HG02884 (cell line): ENCODE measurements around the gene PROX1.

Experiments
- ATAC-seq: cut with Tn5 transposase; IDR thresholded peaks from one replicate; pipeline ENCODE4 v1.9.1; 2021; ENCODE audit warnings: mild to moderate bottlenecking, moderate library complexity; ENCODE audit not compliant: unreplicated experiment

Gene PROX1

DNA sequence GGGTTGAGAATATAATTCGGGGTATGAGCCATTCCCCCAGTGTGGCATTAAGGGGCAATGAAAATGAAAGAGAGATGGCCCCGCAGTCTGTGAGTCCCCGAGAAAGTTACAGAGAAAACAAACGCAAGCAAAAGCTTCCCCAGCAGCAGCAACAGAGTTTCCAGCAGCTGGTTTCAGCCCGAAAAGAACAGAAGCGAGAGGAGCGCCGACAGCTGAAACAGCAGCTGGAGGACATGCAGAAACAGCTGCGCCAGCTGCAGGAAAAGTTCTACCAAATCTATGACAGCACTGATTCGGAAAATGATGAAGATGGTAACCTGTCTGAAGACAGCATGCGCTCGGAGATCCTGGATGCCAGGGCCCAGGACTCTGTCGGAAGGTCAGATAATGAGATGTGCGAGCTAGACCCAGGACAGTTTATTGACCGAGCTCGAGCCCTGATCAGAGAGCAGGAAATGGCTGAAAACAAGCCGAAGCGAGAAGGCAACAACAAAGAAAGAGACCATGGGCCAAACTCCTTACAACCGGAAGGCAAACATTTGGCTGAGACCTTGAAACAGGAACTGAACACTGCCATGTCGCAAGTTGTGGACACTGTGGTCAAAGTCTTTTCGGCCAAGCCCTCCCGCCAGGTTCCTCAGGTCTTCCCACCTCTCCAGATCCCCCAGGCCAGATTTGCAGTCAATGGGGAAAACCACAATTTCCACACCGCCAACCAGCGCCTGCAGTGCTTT is 9.4 kb downstream of the PROX1 start:
- no peak for ATAC-seq

- no peak for ATAC-seq
Measured at GRCh38 chr1:213997772-213998107, 10.0 kb downstream of the PROX1 start.

- no peak for ATAC-seq
Measured at GRCh38 chr1:213998785-213999184, 11.0 kb downstream of the PROX1 start.

- ATAC-seq: no peak
Measured at GRCh38 chr1:213999732-214000131, 12.0 kb downstream of the PROX1 start.

GRCh38 chr1:214002060-214002459 is 14.3 kb downstream of the PROX1 start:
- no peak for ATAC-seq

GRCh38 chr1:214002472-214002871 is 14.7 kb downstream of the PROX1 start:
- ATAC-seq: no peak

DNA sequence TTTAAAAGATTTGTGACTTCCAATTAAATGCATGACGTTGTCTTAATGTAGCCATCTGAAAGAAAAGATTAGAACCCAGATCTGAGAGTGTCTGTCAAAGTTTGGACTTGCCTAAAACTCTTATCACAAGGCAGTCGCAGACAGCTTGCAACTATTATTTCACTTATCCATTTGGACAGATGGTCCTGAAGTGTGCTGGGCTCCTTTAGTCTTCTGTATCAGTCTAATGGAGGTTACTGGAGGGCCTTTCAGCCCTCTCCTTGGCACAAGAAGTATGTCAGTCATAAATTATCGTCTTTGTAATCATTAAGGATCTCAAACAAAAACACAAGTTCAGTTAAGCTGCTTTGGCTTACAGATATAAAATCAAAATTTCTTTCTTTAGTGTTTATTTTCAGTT is 15.5 kb downstream of the PROX1 start:
- no peak for ATAC-seq

GRCh38 chr1:214004014-214004413 is 16.2 kb downstream of the PROX1 start:
- ATAC-seq: no peak

DNA sequence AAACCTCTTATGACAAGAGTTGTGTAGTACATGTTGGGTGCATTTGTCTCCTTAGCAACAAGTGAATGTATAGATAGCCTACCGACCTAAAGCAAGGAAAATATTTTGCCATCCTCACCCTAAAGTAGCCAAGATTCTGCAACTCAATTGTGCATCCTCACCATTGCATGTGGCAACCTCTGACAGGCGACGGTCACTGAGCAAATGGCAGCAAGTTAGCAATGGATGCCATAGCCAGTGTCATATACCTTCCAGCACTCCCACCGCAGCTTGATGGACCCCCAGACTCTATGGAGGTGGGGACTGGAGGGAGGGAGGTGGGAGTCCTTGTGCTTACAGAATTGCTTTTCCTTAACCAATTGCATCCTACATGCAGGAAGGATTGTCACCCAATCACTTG is 17.0 kb downstream of the PROX1 start:
- ATAC-seq: no peak

DNA sequence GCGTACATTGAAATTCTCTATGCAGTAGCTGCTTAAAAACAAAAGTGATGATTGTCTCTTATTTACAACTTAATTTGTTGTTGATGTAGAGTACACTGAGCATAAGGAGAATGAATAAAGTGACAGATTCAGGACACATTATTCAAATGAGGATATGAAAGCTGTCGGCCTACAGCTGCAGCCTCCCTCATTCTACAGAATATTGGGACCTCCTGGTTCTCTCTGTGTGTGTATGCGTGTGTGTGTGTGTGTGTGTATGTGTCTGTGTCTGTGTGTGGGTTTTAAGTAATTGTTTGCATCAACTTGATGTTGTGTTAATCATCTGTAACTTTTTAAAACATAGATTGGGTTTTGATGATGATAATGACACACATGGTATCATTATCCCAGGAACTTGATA is 17.9 kb downstream of the PROX1 start:
- no peak for ATAC-seq

DNA sequence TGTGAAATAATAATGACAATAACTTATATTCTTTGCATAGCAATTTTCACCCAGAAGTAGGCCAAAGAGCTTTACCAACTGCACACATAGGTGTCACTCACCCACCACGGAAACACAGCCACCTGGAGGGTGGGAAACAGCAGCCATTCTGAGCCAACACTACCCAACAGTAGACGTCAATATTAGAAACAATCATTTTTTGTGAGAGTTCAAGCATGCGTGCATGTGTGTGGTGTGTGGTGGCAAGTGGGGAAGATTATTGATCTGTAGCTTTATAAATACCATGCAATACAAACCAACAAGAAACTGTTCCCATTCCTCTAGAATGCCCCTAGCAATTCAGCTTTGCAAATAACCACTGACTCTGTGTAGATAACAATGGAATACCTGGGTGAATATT is 19.1 kb downstream of the PROX1 start:
- no peak for ATAC-seq

DNA sequence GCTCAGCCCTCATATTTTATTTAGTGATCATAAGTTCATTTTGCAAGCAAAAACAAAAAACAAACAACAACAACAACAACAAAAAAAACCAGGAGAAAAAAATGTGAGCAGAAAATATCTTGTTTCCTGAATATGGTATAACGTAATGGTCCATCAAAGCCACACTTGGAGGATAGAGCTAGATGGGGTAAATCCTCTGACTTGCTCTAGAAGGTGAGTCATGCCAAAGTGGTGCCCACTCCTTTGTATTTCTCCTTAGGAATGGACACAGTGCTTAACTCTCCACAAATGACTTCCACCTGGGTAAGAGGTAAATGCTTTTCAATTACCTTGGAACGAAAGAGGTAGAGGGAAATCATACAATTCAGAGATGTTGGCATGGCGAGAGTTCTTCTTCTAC is 20.6 kb downstream of the PROX1 start:
- ATAC-seq: no peak

GRCh38 chr1:214008791-214009422 is 21.1 kb downstream of the PROX1 start:
- ATAC-seq: no peak

- no peak for ATAC-seq
Measured at GRCh38 chr1:214009423-214010196, 21.8 kb downstream of the PROX1 start.

GRCh38 chr1:214010197-214010573 is 22.4 kb downstream of the PROX1 start:
- no peak for ATAC-seq

DNA sequence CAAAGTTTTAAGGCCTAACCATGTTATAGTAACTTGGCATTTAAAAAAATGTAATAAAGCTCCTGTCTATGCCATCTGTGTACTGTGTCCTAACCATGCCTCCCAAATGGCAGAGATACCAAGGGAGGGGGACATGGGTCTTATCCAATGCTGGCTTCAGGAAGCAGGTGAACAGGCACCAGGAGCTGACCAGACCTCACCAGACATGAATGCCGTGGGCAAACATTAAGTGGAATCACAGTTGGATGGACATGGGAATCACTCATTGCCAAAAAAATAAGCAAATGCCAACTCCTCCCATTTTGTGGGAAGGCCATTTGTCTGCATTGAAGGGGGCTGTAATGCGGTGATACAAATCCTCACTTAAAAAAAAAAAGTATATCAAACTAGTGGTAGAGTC is 22.9 kb downstream of the PROX1 start:
- no peak for ATAC-seq

GRCh38 chr1:214012418-214012817 is 24.6 kb downstream of the PROX1 start:
- ATAC-seq: no peak

- ATAC-seq: no peak
Measured at GRCh38 chr1:214013614-214014377, 26.0 kb downstream of the PROX1 start.

DNA sequence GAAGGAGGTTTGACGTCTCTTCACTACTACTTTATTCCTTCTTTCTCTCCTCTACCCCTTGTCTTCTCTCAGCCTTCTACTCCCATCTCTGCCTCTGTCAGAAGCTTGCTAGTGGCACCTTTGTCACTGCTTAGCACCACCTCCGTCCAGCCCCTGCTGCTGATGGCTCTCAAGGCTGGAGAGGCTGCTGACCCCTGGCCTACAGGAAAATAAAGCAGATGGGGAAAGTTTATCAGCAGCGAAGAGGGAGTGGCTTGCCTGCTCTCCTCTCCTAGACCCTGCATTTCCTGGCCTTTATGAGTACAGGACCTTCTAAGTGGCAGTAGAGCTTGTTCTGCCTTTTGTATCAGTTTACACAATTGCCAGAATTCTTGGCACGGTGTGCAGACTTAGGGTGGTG is 27.0 kb downstream of the PROX1 start:
- ATAC-seq: no peak

DNA sequence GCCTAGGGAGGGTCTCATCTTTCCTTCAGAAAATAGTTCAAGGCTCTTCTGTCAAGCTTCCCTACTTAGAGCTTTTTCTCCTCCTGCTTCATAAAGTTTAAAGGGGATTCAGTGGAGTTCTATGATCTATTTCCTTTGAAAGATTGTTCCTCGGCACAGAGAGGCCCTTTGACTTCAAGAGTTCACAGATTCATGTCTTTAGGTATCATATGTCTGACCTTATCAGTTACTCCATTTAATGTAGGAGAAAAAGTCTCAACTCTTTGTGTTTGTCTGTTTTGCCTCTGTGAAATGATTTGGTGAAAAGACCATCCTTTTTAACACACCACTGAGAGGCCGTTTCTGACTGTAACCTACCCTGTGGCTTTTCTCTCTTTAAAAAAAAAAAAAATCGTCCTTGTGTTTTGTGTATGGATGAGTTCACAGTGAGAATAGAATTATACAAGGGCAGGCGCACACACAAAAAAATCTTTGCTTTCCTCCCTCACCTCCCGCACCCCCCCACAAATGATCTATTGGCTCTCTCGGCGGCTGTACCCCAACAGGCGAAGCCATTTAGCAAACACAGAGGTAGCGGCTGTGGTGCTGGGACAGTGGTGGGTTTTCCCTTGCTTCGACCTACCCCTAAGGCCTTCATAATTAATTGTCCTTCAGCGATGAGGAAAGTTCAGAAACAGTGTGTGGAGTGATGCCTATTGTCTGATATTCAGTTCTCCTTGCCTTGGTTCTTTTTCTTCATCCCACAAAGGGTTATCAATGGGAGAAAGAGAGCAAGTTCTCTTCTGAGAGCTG is 29.6 kb downstream of the PROX1 start:
- no peak for ATAC-seq
